Measurements from ENCODE around the gene GPR4.

DNA sequence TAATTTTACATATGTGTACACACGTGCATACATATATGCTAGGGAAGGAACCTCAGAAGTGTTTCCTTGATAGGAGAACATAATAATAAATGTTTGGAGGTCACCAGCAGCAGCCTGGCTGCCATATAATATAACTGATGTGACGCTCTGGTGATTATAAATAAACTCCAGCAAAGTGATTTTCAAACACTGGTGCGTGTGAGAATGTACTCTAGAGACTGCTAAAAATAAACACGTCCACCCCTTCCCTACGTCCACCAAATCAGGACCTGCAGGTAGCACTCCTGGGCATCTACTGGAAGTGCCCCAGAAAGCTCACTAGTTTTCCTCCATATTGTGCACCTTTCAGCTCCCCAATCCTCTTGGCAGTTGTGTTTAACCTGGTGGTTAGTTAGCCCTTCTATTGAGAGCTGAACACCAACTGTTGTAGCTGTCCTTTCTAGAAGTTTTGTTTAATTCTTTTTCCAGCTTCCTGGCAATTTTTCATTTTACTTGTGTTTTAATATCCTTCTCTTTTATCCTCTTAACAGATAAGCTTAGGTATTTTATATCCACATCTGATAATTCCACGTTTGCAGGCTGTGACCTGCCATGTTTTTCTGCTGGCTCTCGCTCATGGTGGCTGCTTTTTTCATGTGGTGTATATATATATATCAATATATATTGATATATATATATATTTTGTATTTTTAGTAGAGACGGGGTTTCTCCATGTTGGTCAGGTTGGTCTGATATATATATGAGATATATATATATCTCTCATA is 30.4 kb downstream of the GPR4 start:
- TF ChIP-seq CTCF (IDR thresholded peaks at IDR 0.05; ENCODE audit: control extremely low read depth in 1 of 3, insufficient read depth in 1 of 3, low read depth in 1 of 3, low read length in 3 of 3): no peak
- TF ChIP-seq POLR2A (IDR thresholded peaks at IDR 0.05; ENCODE audit: control extremely low read depth in 1 of 2, low read depth in 2 of 2, low read length in 2 of 2): no peak
- TF ChIP-seq CHD1 (IDR thresholded peaks at IDR 0.05; ENCODE audit: low read depth, low read length): no peak
- TF ChIP-seq BRCA1 (IDR thresholded peaks at IDR 0.05; ENCODE audit: low read depth, low read length): no peak
- TF ChIP-seq NRF1 (IDR thresholded peaks at IDR 0.05; ENCODE audit: low read depth, low read length): no peak
- TF ChIP-seq MAFK (IDR thresholded peaks at IDR 0.05; ENCODE audit: low read depth, low read length): no peak
- no peak for TF ChIP-seq SIN3A (conservative IDR thresholded peaks at IDR 0.05 in 1 of 2, IDR thresholded peaks at IDR 0.05 in 1 of 2; ENCODE audit: low read depth in 1 of 2, low read length in 2 of 2)
